UCSD-AML1 (cell line): ENCODE results near the gene CEP120.
"Not testable (repeated sequence)": the region's sequence is repeated elsewhere in the genome, so short reads cannot be mapped to it uniquely, and the experiment has no call there.

Source experiments
- DNase-seq: peaks from one replicate; lab custom pipeline; 2025; ENCODE audit not compliant: unreplicated experiment; lab: John Stamatoyannopoulos, UW

CEP120 gene

GRCh38 chr5:123391009-123391408 is 32.2 kb downstream of the CEP120 start:
- no peak for DNase-seq

DNA sequence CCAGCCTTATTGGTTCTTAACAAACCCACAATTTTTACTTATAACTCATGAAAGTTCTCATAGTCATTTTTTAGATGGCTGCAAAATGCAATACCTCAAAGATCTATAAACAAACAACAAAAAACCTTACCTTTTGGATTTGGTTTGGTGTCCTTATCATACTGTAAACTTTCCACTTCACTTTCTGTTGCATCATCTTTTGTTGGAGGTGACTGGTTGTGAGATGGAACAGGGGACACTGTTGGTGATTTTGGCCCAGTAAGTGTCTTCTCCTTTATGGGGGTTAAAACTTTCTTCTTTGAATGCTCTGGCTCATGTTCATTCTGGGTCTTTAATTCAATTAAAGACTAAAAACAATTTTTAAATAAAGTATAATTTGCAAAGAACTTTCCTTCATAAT is 33.4 kb downstream of the CEP120 start:
- no peak for DNase-seq

- no peak for DNase-seq
Measured at GRCh38 chr5:123387313-123387712, 35.9 kb downstream of the CEP120 start.

GRCh38 chr5:123382252-123382651 is 41.0 kb downstream of the CEP120 start:
- DNase-seq = no peak

DNA sequence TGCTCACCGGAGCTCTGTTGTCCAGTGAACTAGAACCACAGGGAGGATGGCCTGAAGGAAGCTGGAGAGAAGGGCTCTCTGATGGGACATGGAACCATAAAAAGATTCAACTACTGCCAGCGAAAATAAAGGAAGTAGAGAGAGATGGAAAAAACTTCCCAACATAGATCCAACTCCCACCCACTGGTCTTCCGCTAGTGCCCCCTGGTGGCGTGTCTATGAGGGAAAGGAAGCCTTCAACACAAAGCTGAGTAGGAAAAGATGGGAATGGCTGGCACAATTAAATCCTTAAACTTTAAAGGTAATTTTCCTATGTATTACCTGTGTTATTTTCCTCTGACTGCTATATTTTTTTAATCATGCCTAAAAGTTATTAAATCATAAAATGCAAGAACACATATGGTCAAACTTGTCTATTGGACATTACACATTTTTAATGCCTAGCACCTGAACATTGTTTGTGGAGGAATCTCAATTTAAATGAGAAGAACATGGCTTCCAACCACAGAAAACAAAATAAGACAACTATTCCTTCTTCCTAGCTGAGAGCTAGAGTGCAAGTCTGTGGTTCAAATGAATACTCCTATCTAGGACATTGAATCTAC is 51.5 kb downstream of the CEP120 start:
- peak; percentile 12 for DNase-seq

DNA sequence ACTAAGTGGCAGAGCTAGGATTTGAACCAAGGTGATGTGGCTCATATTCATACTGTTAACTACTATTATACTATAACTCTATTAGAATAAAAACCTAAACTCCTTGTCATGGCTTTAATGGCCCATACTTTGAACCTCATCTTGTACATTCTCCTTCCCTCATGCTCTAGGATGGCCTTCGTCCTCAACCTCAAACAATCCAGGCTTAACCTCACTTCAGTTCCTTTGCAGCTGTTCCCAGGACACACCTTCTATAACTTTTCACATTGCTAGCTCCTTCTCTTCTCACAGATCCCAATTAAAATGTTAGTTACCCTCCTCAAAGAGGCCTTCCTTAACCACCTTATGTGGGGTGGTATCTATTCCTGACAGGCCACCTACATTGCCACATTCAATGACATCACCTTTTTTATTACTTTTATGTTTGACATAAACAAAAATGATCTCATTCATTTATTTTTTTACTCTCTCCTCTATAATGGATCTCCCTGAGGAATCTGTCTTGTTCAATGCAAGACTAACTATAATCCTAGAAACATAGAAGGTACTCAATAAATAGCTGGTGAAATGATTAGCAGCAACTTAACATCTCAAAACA is 53.7 kb downstream of the CEP120 start:
- no peak for DNase-seq

- no peak for DNase-seq
Measured at GRCh38 chr5:123367739-123368138, 55.5 kb downstream of the CEP120 start.

- no peak for DNase-seq
Measured at GRCh38 chr5:123365156-123365555, 58.0 kb downstream of the CEP120 start.

DNA sequence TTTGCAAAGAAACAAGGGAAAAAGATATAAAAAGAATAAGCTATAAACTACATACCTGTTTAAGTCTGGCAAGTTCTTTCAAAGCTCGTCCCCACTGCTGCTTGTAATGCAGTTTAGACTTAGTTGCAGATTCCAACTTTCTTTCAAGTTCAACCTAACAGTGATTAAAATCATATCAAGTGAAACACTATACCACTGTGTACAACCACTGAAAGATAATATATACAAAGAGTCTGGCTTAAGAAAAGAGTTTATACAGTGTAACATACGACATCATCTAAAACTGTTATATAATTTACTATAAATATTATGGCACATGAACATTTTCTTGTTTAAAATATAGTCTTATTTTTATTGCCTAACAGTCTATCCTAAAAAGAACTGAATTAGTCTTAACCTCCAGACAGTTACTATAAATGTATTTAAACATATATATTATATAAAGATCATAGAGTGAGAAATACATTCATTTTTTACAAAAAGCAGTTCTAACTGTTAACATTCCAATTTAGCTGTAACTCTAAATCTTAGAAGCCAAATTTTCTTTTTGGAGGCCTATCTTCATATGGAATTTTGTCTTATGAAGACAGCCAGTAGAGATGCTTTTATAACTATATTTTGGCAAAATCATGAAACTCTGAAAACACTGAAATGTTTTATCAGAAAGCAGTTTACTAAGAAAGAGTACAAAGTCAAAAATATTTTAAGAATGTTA is 58.6 kb downstream of the CEP120 start:
- no peak for DNase-seq

DNA sequence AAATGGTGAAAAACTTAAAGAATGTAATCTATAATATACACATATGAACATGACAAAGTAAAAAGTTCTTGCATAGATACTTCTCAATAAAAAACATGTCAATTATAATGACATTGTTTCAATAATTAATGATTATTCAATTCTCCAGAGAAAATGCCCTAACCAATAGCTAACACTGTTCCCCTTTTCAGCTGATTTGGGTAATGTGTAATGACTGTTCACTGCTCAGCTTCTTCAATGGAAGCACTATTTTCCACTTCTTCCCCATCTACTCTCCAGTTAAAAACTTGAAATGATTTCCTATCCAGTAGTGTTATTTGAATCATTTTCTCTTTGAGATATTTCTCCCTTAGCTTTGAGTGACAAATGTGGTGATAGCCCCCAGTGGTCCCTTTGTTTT is 62.3 kb downstream of the CEP120 start:
- no peak for DNase-seq

DNA sequence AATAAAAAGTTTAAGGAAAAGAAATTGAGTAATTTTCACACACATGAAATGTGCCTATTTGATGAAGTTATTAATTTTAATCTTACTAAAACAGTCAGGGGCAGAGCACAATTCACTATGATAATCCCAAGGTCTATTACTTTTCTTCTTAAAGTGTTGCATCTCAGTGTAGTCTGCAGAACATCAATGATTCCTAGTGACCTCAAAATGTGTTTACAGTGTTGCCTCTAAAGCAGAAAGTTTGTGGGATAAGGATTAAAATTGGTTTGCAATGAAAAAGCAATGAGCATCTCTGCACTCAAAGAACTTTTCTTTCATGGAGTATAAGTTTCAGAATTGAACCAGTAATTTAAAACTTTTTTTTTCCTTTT is 63.0 kb downstream of the CEP120 start:
- no peak for DNase-seq

- DNase-seq = no peak
Measured at GRCh38 chr5:123359454-123360200, 63.6 kb downstream of the CEP120 start.

- DNase-seq = no peak
Measured at GRCh38 chr5:123358751-123359150, 64.5 kb downstream of the CEP120 start.

DNA sequence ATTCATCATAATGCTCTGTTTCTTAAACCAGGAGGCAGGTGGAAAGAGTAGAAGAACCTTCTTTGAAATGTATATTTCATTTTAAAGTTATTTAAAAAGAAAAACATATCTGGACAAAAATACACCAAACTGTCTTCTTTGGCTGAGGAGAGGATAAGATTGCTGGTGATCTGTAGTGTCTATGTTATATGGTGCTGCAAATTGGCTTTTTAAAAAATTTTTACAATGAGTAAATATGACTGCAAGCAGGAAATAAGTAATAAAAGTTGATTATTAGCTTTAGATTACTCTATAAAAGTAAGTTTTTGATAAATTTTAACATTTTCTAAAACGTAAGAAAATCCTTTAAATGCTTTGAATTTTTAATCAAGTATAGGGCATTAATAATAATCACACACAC is 64.9 kb downstream of the CEP120 start:
- DNase-seq = no peak

DNA sequence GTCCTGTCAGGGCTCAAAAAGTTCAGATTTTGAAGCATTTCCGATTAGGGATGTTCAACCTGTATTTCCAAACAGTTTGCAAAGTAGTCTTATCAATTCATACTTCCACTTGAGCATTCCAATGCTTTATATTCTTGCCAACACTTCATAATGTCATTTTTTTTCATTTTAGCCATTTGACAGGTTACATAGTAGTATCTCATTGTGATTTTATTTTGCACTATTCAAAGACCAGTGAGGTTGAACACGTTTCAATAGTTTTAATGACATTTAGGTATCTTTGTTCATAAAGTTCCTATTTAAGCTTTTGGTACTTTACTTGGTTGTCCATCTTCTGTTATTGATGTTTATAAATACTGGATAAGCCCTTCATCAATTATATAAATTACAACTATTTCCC is 71.4 kb downstream of the CEP120 start:
- no peak for DNase-seq

- no peak for DNase-seq
Measured at GRCh38 chr5:123351240-123351639, 72.0 kb downstream of the CEP120 start.

- no peak for DNase-seq
Measured at GRCh38 chr5:123350742-123351141, 72.5 kb downstream of the CEP120 start.

DNA sequence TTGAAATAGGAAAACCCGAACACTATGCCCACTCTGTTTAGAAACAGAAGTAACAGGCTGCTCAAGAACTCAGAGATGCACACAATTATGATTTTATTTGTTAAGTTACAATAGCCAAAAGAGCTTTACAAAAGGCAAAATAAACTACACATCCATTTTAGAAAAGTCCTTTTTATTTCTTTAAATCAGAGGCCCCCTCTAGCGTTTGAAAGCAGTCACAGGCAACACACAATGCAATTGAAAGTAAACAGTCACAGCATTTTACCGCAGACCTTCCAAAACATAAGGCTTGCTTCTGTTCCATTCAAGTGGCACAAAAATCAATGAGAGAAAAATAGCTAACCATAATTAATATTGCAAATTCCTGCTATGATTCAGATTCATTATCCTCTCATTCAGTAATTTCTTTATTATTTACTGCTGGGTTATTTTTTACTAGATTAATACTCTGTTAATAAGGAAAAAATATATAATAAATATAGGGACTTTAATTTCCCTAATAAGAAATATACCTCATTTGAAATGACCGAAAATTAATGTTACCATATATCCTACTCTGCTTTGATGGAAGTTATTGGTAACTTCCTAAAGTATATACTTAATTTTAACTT is 78.3 kb downstream of the CEP120 start:
- DNase-seq = no peak

GRCh38 chr5:123340928-123341327 is 82.3 kb downstream of the CEP120 start:
- DNase-seq = no peak

GRCh38 chr5:123308377-123308776 is 114.8 kb downstream of the CEP120 start:
- not testable (repeated sequence) for DNase-seq

DNA sequence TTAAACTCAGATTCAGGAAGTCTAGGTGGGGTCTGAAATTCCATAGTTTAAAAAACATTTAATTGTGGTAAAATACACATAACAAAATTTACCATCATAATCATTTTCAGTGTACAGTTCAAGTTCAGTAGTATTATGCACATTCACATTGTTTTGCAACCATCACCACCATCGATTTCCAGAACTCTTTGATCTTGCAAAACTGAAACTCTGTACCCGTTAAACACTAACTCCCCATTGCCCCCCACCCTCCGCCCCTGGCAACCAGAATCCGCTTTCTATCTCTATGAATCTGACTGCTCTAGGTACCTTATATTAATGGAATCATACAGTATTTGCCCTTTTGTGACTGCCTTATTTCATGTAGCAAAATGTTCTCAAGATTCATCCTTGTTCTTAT is 117.5 kb downstream of the CEP120 start:
- DNase-seq = no peak
